ENCODE results near the gene LBR. TPM values are rescaled to one million over a fixed set of nuclear protein-coding genes. Genes with fewer than 3 reads are reported as not detected.

The LBR gene
- total RNA-seq, 1 experiment from 2014 or later: 157 TPM

GRCh38 chr1:225412803-225413351, 15.0 kb downstream of the LBR start:
- no peak for DNase-seq
- Histone ChIP-seq H3K9me2 (replicated peaks; ENCODE audit: insufficient read depth, low read length) (no peaks in the 10 kb centered on the region), H3K4me3 (ENCODE audit: low read length) (no peak overlapping the region), H3K4me1 (ENCODE audit: low read length) (no peaks in the 10 kb centered on the region), H2AFZ (ENCODE audit: low read length) (no peak overlapping the region), H3K27ac (ENCODE audit: low read length) (no peak overlapping the region), H3K36me3 (ENCODE audit: insufficient read depth, low read length) (peaks cover 79% of the 10 kb centered on the region), H3K9ac (ENCODE audit: low read length) (no peak overlapping the region), H3K27me3 (ENCODE audit: low read length) (no peaks in the 10 kb centered on the region), H3K9me3 (ENCODE audit: low read length) (no peaks in the 10 kb centered on the region), H3K4me2 (ENCODE audit: low read depth, low read length, poor library complexity, severe bottlenecking) (no peak overlapping the region), H4K20me1 (ENCODE audit: insufficient read depth, low read depth, low read length) (no peaks in the 10 kb centered on the region), H3K79me2 (ENCODE audit: low read length) (peaks cover 56% of the 10 kb centered on the region)

- H3K4me1 ChIP-seq (ENCODE audit: low read length): no peaks in the 10 kb centered on the region
- no peak overlapping the region for H3K4me2 ChIP-seq (ENCODE audit: low read depth, low read length, poor library complexity, severe bottlenecking)
- no peak overlapping the region for H3K4me3 ChIP-seq (ENCODE audit: low read length)
- H3K27me3 ChIP-seq (ENCODE audit: low read length): no peaks in the 10 kb centered on the region
- no peak overlapping the region for H3K27ac ChIP-seq (ENCODE audit: low read length)
- no peaks in the 10 kb centered on the region for H4K20me1 ChIP-seq (ENCODE audit: insufficient read depth, low read depth, low read length)
- H3K36me3 ChIP-seq (ENCODE audit: insufficient read depth, low read length): peaks cover 75% of the 10 kb centered on the region
- no peaks in the 10 kb centered on the region for H3K9me3 ChIP-seq (ENCODE audit: low read length)
- H2AFZ ChIP-seq (ENCODE audit: low read length): no peak overlapping the region
- no peak overlapping the region for H3K9ac ChIP-seq (ENCODE audit: low read length)
- H3K9me2 ChIP-seq (replicated peaks; ENCODE audit: insufficient read depth, low read length): no peaks in the 10 kb centered on the region
- peaks cover 52% of the 10 kb centered on the region for H3K79me2 ChIP-seq (ENCODE audit: low read length)
- DNase-seq: no peak
Observed at GRCh38 chr1:225412321-225412720, 15.5 kb downstream of the LBR start.

GRCh38 chr1:225410036-225410435, 17.8 kb downstream of the LBR start:
- no peaks in the 10 kb centered on the region for H3K9me3 ChIP-seq (ENCODE audit: low read length)
- no peak overlapping the region for H2AFZ ChIP-seq (ENCODE audit: low read length)
- no peaks in the 10 kb centered on the region for H3K27me3 ChIP-seq (ENCODE audit: low read length)
- no peak overlapping the region for H3K4me2 ChIP-seq (ENCODE audit: low read depth, low read length, poor library complexity, severe bottlenecking)
- H3K9me2 ChIP-seq (replicated peaks; ENCODE audit: insufficient read depth, low read length): no peaks in the 10 kb centered on the region
- peaks cover 74% of the 10 kb centered on the region for H3K36me3 ChIP-seq (ENCODE audit: insufficient read depth, low read length)
- H3K27ac ChIP-seq (ENCODE audit: low read length): no peak overlapping the region
- DNase-seq: no peak
- no peaks in the 10 kb centered on the region for H3K4me1 ChIP-seq (ENCODE audit: low read length)
- H3K79me2 ChIP-seq (ENCODE audit: low read length): peaks cover 38% of the 10 kb centered on the region
- no peak overlapping the region for H3K9ac ChIP-seq (ENCODE audit: low read length)
- no peak overlapping the region for H3K4me3 ChIP-seq (ENCODE audit: low read length)
- no peaks in the 10 kb centered on the region; the same call in 1 of the 2 replicates for H4K20me1 ChIP-seq (ENCODE audit: insufficient read depth, low read depth, low read length)

- no peak for DNase-seq
- H2AFZ ChIP-seq (ENCODE audit: low read length): no peak overlapping the region
- peaks cover 73% of the 10 kb centered on the region for H3K36me3 ChIP-seq (ENCODE audit: insufficient read depth, low read length)
- H3K4me3 ChIP-seq (ENCODE audit: low read length): no peak overlapping the region
- H3K27ac ChIP-seq (ENCODE audit: low read length): no peak overlapping the region
- no peak overlapping the region for H3K4me2 ChIP-seq (ENCODE audit: low read depth, low read length, poor library complexity, severe bottlenecking)
- H3K4me1 ChIP-seq (ENCODE audit: low read length): no peaks in the 10 kb centered on the region
- no peaks in the 10 kb centered on the region for H3K9me2 ChIP-seq (replicated peaks; ENCODE audit: insufficient read depth, low read length)
- no peaks in the 10 kb centered on the region for H3K9me3 ChIP-seq (ENCODE audit: low read length)
- peaks cover 28% of the 10 kb centered on the region for H3K79me2 ChIP-seq (ENCODE audit: low read length)
- no peak overlapping the region for H3K9ac ChIP-seq (ENCODE audit: low read length)
- no peaks in the 10 kb centered on the region for H3K27me3 ChIP-seq (ENCODE audit: low read length)
- no peaks in the 10 kb centered on the region; the same call in 1 of the 2 replicates for H4K20me1 ChIP-seq (ENCODE audit: insufficient read depth, low read depth, low read length)
Observed at GRCh38 chr1:225409051-225409450, 18.8 kb downstream of the LBR start.

- Histone ChIP-seq H3K27ac (ENCODE audit: low read length) (no peak overlapping the region), H2AFZ (ENCODE audit: low read length) (no peak overlapping the region), H3K27me3 (ENCODE audit: low read length) (no peaks in the 10 kb centered on the region), H3K36me3 (ENCODE audit: insufficient read depth, low read length) (peaks cover 71% of the 10 kb centered on the region), H3K9ac (ENCODE audit: low read length) (no peak overlapping the region), H3K9me3 (ENCODE audit: low read length) (no peaks in the 10 kb centered on the region), H3K79me2 (ENCODE audit: low read length) (peaks cover 20% of the 10 kb centered on the region), H3K4me3 (ENCODE audit: low read length) (no peak overlapping the region), H3K9me2 (replicated peaks; ENCODE audit: insufficient read depth, low read length) (no peaks in the 10 kb centered on the region), H3K4me1 (ENCODE audit: low read length) (no peaks in the 10 kb centered on the region), H4K20me1 (ENCODE audit: insufficient read depth, low read depth, low read length) (no peaks in the 10 kb centered on the region; the same call in 1 of the 2 replicates), H3K4me2 (ENCODE audit: low read depth, low read length, poor library complexity, severe bottlenecking) (no peak overlapping the region)
- DNase-seq: no peak
Observed at GRCh38 chr1:225408249-225408648, 19.6 kb downstream of the LBR start.

GRCh38 chr1:225407755-225408154, 20.1 kb downstream of the LBR start:
- Histone ChIP-seq H3K79me2 (ENCODE audit: low read length) (peaks cover 15% of the 10 kb centered on the region), H3K9me2 (replicated peaks; ENCODE audit: insufficient read depth, low read length) (no peaks in the 10 kb centered on the region), H2AFZ (ENCODE audit: low read length) (no peak overlapping the region), H3K9ac (ENCODE audit: low read length) (no peak overlapping the region), H3K36me3 (ENCODE audit: insufficient read depth, low read length) (peaks cover 71% of the 10 kb centered on the region), H4K20me1 (ENCODE audit: insufficient read depth, low read depth, low read length) (no peaks in the 10 kb centered on the region; the same call in 1 of the 2 replicates), H3K9me3 (ENCODE audit: low read length) (no peaks in the 10 kb centered on the region), H3K27me3 (ENCODE audit: low read length) (no peaks in the 10 kb centered on the region), H3K4me3 (ENCODE audit: low read length) (no peak overlapping the region), H3K27ac (ENCODE audit: low read length) (no peak overlapping the region), H3K4me2 (ENCODE audit: low read depth, low read length, poor library complexity, severe bottlenecking) (no peak overlapping the region), H3K4me1 (ENCODE audit: low read length) (no peaks in the 10 kb centered on the region)
- no peak for DNase-seq

GRCh38 chr1:225406976-225407725, 20.7 kb downstream of the LBR start:
- Histone ChIP-seq H3K79me2 (ENCODE audit: low read length) (peaks cover 15% of the 10 kb centered on the region), H3K9ac (ENCODE audit: low read length) (no peak overlapping the region), H3K4me1 (ENCODE audit: low read length) (no peaks in the 10 kb centered on the region), H4K20me1 (ENCODE audit: insufficient read depth, low read depth, low read length) (no peaks in the 10 kb centered on the region; the same call in 1 of the 2 replicates), H3K9me2 (replicated peaks; ENCODE audit: insufficient read depth, low read length) (no peaks in the 10 kb centered on the region), H2AFZ (ENCODE audit: low read length) (no peak overlapping the region), H3K4me3 (ENCODE audit: low read length) (no peak overlapping the region), H3K27me3 (ENCODE audit: low read length) (no peaks in the 10 kb centered on the region), H3K4me2 (ENCODE audit: low read depth, low read length, poor library complexity, severe bottlenecking) (no peak overlapping the region), H3K9me3 (ENCODE audit: low read length) (no peaks in the 10 kb centered on the region), H3K36me3 (ENCODE audit: insufficient read depth, low read length) (peaks cover 71% of the 10 kb centered on the region), H3K27ac (ENCODE audit: low read length) (no peak overlapping the region)
- no peak for DNase-seq

GRCh38 chr1:225400968-225401367, 26.9 kb downstream of the LBR start:
- no peak overlapping the region for H3K4me3 ChIP-seq (ENCODE audit: low read length)
- no peak overlapping the region for H3K4me2 ChIP-seq (ENCODE audit: low read depth, low read length, poor library complexity, severe bottlenecking)
- no peak for DNase-seq
- H3K79me2 ChIP-seq (ENCODE audit: low read length): no peaks in the 10 kb centered on the region; the same call in 1 of the 2 replicates
- H4K20me1 ChIP-seq (ENCODE audit: insufficient read depth, low read depth, low read length): no peaks in the 10 kb centered on the region; the same call in 1 of the 2 replicates
- no peaks in the 10 kb centered on the region for H3K4me1 ChIP-seq (ENCODE audit: low read length)
- no peak overlapping the region for H3K9ac ChIP-seq (ENCODE audit: low read length)
- no peaks in the 10 kb centered on the region for H3K27me3 ChIP-seq (ENCODE audit: low read length)
- no peaks in the 10 kb centered on the region for H3K9me3 ChIP-seq (ENCODE audit: low read length)
- peaks cover 60% of the 10 kb centered on the region for H3K36me3 ChIP-seq (ENCODE audit: insufficient read depth, low read length)
- no peak overlapping the region for H2AFZ ChIP-seq (ENCODE audit: low read length)
- H3K9me2 ChIP-seq (replicated peaks; ENCODE audit: insufficient read depth, low read length): no peaks in the 10 kb centered on the region
- H3K27ac ChIP-seq (ENCODE audit: low read length): no peak overlapping the region

Measured in Karpas-422 (cell line).